IPS DF 6.9 (cell line): ENCODE measurements around the gene PLGRKT.
"Not testable (repeated sequence)": the region's sequence is repeated elsewhere in the genome, so short reads cannot be mapped to it uniquely, and the experiment has no call there.

ENCODE experiments used
- DNase-seq: peaks from one replicate; pipeline ENCODE4 v3.0.0-alpha.2; 2013; ENCODE audit warnings: low read depth, low spot score
- H3K27ac ChIP-seq: one replicate; pipeline ENCODE4 v1.5.1; 2013; ENCODE audit warnings: low read length, control low read depth
- H3K27me3 ChIP-seq: 2 replicates; pipeline ENCODE4 v1.6.1; 2013; ENCODE audit warnings: mild to moderate bottlenecking, low read length; ENCODE audit not compliant: control insufficient read depth, insufficient read depth
- H3K36me3 ChIP-seq: 2 replicates; pipeline ENCODE4 v1.6.1; 2013; ENCODE audit warnings: low read length; ENCODE audit not compliant: control insufficient read depth, insufficient read depth
- H3K4me1 ChIP-seq: 2 replicates; pipeline ENCODE4 v1.6.1; 2013; ENCODE audit warnings: low read length; ENCODE audit not compliant: control insufficient read depth, insufficient read depth
- H3K4me3 ChIP-seq: 2 replicates; pipeline ENCODE4 v1.5.1; 2013; ENCODE audit warnings: mild to moderate bottlenecking, low read length
- H3K9me3 ChIP-seq: 2 replicates; pipeline ENCODE4 v1.6.1; 2013; ENCODE audit warnings: low read length, inconsistent platforms; ENCODE audit not compliant: control insufficient read depth, insufficient read depth
- WGBS: extraction: QIAGEN DNeasy Blood & Tissue Kit; methylation state at CpG from one replicate; pipeline ENCODE4 v1.1.7; 2013; ENCODE audit warnings: mixed read lengths, missing lambda C conversion rate; ENCODE audit not compliant: insufficient read length, insufficient coverage; 5-methylcytosine and 5-hydroxymethylcytosine counted together

PLGRKT gene

GRCh38 chr9:5432890-5433289 is 4.8 kb downstream of the PLGRKT start:
- not testable (repeated sequence) for H3K36me3 ChIP-seq, H3K27me3 ChIP-seq, DNase-seq, H3K27ac ChIP-seq, H3K9me3 ChIP-seq, H3K4me3 ChIP-seq, H3K4me1 ChIP-seq
- no CpG with 5 or more reads among the region's 24 CpGs for WGBS

DNA sequence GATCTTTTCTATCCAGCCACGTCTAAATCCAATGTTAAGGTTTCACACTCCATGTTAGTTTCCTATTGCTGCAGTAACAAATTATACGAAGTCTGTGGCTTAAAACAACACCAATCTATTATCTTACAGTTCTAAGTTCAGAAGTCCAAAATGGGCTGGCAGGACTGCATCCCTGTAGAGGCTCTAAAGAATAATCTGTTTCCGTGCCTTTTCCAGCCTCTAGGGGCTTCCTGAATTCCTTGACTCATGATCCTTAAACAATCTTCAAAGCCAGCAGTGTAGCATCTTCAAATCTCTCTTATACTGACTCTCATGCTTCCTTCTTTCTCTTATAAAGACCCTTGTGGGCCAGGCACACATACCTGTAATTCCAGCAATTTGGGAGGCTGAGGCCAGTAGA is 6.8 kb downstream of the PLGRKT start:
- H3K27me3 ChIP-seq: no peaks in the 10 kb centered on the region
- WGBS: no CpG with 5 or more reads among the region's 3 CpGs
- DNase-seq: no peak
- H3K4me1 ChIP-seq: no peaks in the 10 kb centered on the region
- no peaks in the 10 kb centered on the region for H3K36me3 ChIP-seq
- H3K9me3 ChIP-seq: no peaks in the 10 kb centered on the region
- H3K27ac ChIP-seq: no peak overlapping the region
- no peak overlapping the region for H3K4me3 ChIP-seq

GRCh38 chr9:5429873-5430564 is 7.7 kb downstream of the PLGRKT start:
- DNase-seq: no peak
- Histone ChIP-seq H3K9me3 (no peaks in the 10 kb centered on the region), H3K36me3 (no peaks in the 10 kb centered on the region), H3K27ac (no peak overlapping the region), H3K4me3 (no peak overlapping the region), H3K4me1 (no peaks in the 10 kb centered on the region), H3K27me3 (no peaks in the 10 kb centered on the region)
- WGBS: no CpG with 5 or more reads among the region's 10 CpGs

DNA sequence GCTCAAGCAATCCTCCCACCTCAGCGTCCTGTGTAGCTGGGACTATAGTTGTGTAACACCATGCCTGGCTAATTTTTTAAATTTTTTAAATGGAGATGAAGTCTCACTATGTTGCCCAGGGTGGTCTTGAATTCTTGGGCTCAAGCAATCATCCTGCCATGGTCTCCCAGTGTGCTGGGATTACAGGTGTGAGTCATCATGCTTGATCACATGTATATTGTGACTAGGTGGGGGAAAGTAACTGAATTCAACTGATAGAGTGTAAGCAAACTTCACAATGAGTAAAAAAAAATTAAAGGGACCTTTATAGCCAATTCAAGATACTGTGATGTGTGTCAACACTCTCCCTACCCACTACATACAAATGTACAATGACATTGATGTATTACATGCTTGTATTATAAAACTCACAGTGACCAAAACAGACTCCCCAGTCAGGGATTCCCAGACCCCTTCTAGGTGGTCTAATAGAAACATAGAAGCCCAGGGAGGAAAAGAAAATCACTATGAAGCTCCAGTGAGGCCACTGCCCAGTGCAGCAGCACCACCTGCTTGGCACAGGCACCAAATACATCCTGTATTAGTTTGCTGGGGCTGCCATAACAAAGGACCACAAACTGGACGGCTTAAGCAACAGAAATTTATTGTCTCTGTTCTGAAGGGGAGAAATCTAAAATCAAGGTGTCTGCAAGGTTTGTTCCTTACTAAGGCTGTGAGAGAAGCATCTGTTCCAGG is 8.8 kb downstream of the PLGRKT start:
- Histone ChIP-seq H3K9me3 (no peaks in the 10 kb centered on the region), H3K27me3 (no peaks in the 10 kb centered on the region), H3K4me1 (no peaks in the 10 kb centered on the region), H3K36me3 (no peaks in the 10 kb centered on the region), H3K27ac (no peak overlapping the region), H3K4me3 (no peak overlapping the region)
- no peak for DNase-seq
- no CpG with 5 or more reads among the region's 2 CpGs for WGBS

DNA sequence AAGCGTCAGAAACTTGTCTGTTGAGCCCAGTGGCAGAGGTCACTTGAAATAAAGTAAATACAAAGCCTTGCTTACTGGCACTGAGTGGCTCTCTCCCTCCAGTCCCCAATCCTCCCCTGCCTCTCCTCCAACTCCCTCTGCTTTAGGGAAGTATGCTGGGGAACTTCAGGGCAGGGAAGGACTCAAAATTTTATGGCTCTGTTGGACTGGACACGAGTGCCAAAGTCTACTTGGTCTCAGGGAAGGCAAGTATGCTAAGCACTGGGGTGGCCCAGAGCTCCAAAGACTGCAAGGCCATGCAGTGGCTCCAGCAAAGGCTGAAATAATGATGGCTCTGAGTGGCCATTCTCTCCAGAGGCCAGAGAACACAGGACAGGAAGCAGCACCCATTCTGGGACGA is 9.6 kb downstream of the PLGRKT start:
- DNase-seq: no peak
- no peaks in the 10 kb centered on the region for H3K27me3 ChIP-seq
- no CpG with 5 or more reads among the region's 3 CpGs for WGBS
- H3K9me3 ChIP-seq: no peaks in the 10 kb centered on the region
- H3K27ac ChIP-seq: no peak overlapping the region
- no peaks in the 10 kb centered on the region for H3K4me1 ChIP-seq
- H3K36me3 ChIP-seq: no peaks in the 10 kb centered on the region
- no peak overlapping the region for H3K4me3 ChIP-seq

- no peak overlapping the region for H3K4me3 ChIP-seq
- no peak for DNase-seq
- H3K27ac ChIP-seq: no peak overlapping the region
- no peaks in the 10 kb centered on the region for H3K9me3 ChIP-seq
- no peaks in the 10 kb centered on the region for H3K27me3 ChIP-seq
- H3K36me3 ChIP-seq: no peaks in the 10 kb centered on the region
- H3K4me1 ChIP-seq: no peaks in the 10 kb centered on the region
Observed at GRCh38 chr9:5427005-5427404, 10.7 kb downstream of the PLGRKT start.

DNA sequence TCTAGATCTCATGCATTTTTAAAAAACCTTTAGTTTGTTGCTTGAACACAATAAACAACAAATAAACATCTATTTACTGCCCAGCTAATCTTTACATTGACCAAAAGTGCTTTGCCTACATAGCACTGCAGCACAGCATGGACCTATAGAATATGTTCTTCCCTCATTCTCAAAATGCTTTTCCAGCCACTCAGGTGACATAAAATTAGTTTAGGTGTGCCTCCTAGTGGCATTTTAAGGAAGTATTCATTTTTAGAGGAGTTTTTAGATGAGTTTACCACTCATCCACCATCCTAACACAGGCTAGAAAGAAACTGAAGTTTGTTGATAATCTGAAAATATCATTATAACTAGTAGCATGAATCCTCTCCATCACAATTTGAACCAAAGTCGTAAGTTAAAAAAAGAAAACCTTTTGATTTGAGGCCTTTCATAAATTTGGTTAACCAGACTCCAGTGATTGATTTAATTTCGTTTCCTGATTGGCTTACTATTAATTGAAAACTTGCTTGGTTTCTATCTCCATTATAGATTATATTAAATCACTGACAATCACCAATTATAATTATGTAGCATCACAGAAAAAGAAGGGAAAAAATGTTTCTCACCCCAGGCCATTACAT is 12.6 kb downstream of the PLGRKT start:
- no CpG with 5 or more reads among the region's 2 CpGs for WGBS
- H3K4me3 ChIP-seq: no peak overlapping the region
- H3K27me3 ChIP-seq: no peaks in the 10 kb centered on the region
- H3K4me1 ChIP-seq: no peaks in the 10 kb centered on the region
- no peak overlapping the region for H3K27ac ChIP-seq
- no peak for DNase-seq
- no peaks in the 10 kb centered on the region for H3K36me3 ChIP-seq
- H3K9me3 ChIP-seq: no peaks in the 10 kb centered on the region

DNA sequence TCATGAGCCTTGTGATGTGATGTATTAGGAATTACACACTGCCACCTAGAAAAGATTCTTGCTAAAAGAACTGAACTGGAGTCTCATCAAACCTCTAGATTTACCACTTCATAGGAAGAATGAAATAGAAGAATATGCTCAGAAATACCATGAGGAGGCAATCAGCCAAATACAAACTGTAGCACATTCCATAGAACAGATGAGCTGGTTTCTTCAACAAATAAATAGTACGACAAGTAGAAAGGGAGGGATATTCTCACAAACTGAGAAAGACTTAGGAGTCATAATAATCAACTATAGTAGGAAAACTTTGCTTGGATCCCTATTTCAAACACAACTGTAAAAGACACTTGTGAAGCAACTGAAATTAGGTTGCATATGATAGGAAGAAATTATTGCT is 15.4 kb downstream of the PLGRKT start:
- no CpG with 5 or more reads among the region's 1 CpG for WGBS
- Histone ChIP-seq H3K27me3 (no peaks in the 10 kb centered on the region), H3K27ac (no peak overlapping the region), H3K9me3 (no peaks in the 10 kb centered on the region), H3K4me3 (no peak overlapping the region), H3K36me3 (no peaks in the 10 kb centered on the region), H3K4me1 (no peaks in the 10 kb centered on the region; the same call in 1 of the 2 replicates)
- DNase-seq: no peak

DNA sequence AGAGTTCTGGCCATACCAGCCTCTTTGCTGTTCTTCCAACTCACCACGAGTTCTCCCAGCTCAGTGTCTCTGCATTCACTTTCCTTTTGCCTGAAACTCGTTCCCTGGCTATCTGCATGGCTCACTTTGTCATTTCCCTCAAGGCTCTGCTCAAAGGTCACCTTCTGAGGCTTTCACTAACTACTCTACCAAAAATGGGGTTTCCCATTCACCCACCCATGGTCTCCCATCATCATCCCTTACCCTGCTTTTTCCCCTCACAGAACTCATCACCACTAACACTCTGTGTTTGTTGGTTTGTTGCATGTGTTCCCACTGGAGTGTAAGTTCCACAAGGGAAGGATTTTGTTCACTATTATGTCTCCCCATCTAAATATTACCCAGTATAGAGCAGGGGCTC is 16.6 kb downstream of the PLGRKT start:
- Histone ChIP-seq H3K9me3 (no peaks in the 10 kb centered on the region), H3K27me3 (no peaks in the 10 kb centered on the region), H3K4me3 (no peak overlapping the region), H3K36me3 (no peaks in the 10 kb centered on the region), H3K4me1 (no peaks in the 10 kb centered on the region; the same call in 1 of the 2 replicates), H3K27ac (no peak overlapping the region)
- no peak for DNase-seq
- WGBS: no CpG with 5 or more reads among the region's 2 CpGs

DNA sequence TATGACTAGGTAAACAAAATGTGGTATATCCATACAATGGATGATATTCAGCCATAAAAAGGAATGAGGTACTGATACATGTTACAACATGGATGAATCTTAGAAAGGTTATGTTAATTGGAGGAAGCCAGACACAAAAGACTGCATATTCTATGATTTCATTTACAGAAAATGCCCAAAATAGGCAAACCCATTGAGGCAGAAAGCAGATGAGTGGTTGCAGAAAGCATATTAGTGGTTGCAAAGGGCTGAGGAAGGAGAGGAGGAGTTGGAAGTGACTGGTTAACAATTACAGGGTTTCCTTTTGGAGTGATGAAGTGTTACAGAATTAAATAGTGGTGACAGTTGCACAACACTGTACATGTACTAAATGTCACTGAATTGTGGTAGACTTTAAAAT is 17.7 kb downstream of the PLGRKT start:
- DNase-seq: no peak
- H3K27me3 ChIP-seq: no peaks in the 10 kb centered on the region
- no peaks in the 10 kb centered on the region for H3K36me3 ChIP-seq
- no peaks in the 10 kb centered on the region; the same call in 1 of the 2 replicates for H3K4me1 ChIP-seq
- no peak overlapping the region for H3K27ac ChIP-seq
- no peak overlapping the region for H3K4me3 ChIP-seq
- H3K9me3 ChIP-seq: no peaks in the 10 kb centered on the region
